Gastroesophageal sphincter (tissue), 3 donors: Measurements from ENCODE around the gene SETD4.

Experiments used
- EP300 ChIP-seq: sonication (generic); formaldehyde crosslinking; IDR thresholded peaks from one replicate; pipeline ENCODE4 v1.6.1; 2017; ENCODE audit warnings: antibody characterized with exemption, mild to moderate bottlenecking
- POLR2A ChIP-seq, 2 donors: fragments of 450-650 bp; IDR thresholded peaks; one replicate each; pipeline ENCODE4 v1.6.1; 2017; ENCODE audit warnings: antibody characterized with exemption in 2 of 2, mild to moderate bottlenecking in 2 of 2, moderate library complexity in 1 of 2
- POLR2AphosphoS5 ChIP-seq: sonication (generic); formaldehyde crosslinking; IDR thresholded peaks from one replicate; pipeline ENCODE4 v1.6.1; 2017; ENCODE audit warnings: antibody characterized with exemption
- TF ChIP-seq, protein P1 (sequence below), 4 experiments: fragments of 200-600 bp in 2 of 4; fragments of 450-650 bp in 2 of 4; sonication (generic) in 1 of 4; IDR thresholded peaks; one replicate each; pipeline ENCODE4 v1.5.1; 2017 to 2019; ENCODE audit warnings: antibody characterized with exemption in 4 of 4, mild to moderate bottlenecking in 2 of 4, moderate library complexity in 2 of 4

DNA sequence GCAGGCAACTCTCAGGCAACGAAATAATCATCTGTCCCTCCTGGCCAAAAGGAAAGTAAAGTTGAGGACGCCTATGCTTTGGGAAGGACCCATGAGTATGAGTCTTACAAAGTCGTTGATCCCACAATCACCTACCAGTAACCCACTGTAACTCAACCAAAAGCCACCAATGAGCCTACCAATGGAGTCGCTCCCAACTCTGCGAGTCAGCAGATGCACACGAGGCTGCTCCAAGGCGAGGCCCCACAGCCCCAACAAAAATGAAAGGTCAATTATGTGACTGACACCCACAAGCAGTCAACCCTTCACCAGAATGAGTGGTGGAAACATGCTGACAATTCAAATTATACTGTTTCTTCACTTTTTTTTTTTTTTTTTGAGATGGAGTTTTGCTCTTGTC is 12.0 kb downstream of the SETD4 start:
- TF ChIP-seq, protein P1, sequence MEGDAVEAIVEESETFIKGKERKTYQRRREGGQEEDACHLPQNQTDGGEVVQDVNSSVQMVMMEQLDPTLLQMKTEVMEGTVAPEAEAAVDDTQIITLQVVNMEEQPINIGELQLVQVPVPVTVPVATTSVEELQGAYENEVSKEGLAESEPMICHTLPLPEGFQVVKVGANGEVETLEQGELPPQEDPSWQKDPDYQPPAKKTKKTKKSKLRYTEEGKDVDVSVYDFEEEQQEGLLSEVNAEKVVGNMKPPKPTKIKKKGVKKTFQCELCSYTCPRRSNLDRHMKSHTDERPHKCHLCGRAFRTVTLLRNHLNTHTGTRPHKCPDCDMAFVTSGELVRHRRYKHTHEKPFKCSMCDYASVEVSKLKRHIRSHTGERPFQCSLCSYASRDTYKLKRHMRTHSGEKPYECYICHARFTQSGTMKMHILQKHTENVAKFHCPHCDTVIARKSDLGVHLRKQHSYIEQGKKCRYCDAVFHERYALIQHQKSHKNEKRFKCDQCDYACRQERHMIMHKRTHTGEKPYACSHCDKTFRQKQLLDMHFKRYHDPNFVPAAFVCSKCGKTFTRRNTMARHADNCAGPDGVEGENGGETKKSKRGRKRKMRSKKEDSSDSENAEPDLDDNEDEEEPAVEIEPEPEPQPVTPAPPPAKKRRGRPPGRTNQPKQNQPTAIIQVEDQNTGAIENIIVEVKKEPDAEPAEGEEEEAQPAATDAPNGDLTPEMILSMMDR (IDR thresholded peaks at IDR 0.05), result no peak
- TF ChIP-seq EP300 (no peak), POLR2AphosphoS5 (no peak), POLR2A (IDR thresholded peaks at IDR 0.05) (no peak)
